Activated T-cell treated with anti-CD3 and anti-CD28 coated beads, Interleukin-2, amount 50 U/mL, for 72 hours (primary cell): ENCODE results near the gene EFTUD2. TPM values are rescaled to one million over a fixed set of nuclear protein-coding genes. Genes with fewer than 3 reads are reported as not detected.

Experiments
- ATAC-seq, 2 donors: fragments of 150-1000 bp; cut with Tn5 transposase; replicated peaks in 1 of 2; 2 replicates each; pipeline ENCODE4 v1.10.0; 2021; ENCODE audit warnings: moderate library complexity in 2 of 2, mild to moderate bottlenecking in 1 of 2
- DNase-seq, 2 donors: peaks; one replicate each; pipeline ENCODE4 v3.0.0; 2021 to 2022; ENCODE audit warnings: mixed read lengths in 1 of 2
- H3K27ac Mint-ChIP-seq: one replicate; pipeline ENCODE4 v1.8.0; 2022; ENCODE audit warnings: mild to moderate bottlenecking, moderate library complexity, mixed read lengths
- H3K27me3 Mint-ChIP-seq: one replicate; pipeline ENCODE4 v1.8.0; 2022; ENCODE audit warnings: low read depth, mixed read lengths
- H3K36me3 Mint-ChIP-seq, 2 donors: one replicate each; pipeline ENCODE4 v1.8.0; 2022; ENCODE audit warnings: mixed read lengths in 2 of 2, mild to moderate bottlenecking in 1 of 2; ENCODE audit not compliant: insufficient read depth in 2 of 2
- H3K4me1 Mint-ChIP-seq: one replicate; pipeline ENCODE4 v1.8.0; 2022; ENCODE audit warnings: low read depth, mixed read lengths
- H3K4me3 Mint-ChIP-seq, 2 donors: one replicate each; pipeline ENCODE4 v1.8.0; 2022; ENCODE audit warnings: mild to moderate bottlenecking in 2 of 2, mixed read lengths in 2 of 2, moderate library complexity in 2 of 2
- H3K9me3 Mint-ChIP-seq, 2 donors: one replicate each; pipeline ENCODE4 v1.8.0; 2022; ENCODE audit warnings: mixed read lengths in 2 of 2
- total RNA-seq, 2 donors: library from RNA; stranded (reverse); gene quantifications; one replicate each; pipeline ENCODE4 v1.2.3, GENCODE V29; 2022

Gene EFTUD2
- total RNA-seq, 2 donors from 2014 or later: 123 to 132 TPM

- H3K9me3 Mint-ChIP-seq: no peaks in the 10 kb centered on the region
- H3K4me1 Mint-ChIP-seq: no peaks in the 10 kb centered on the region
- ATAC-seq: no peak
- peak overlapping the region; percentile 5 to 28 for H3K4me3 Mint-ChIP-seq
- no peak overlapping the region for H3K27ac Mint-ChIP-seq
- DNase-seq: no peak
- no peaks in the 10 kb centered on the region for H3K36me3 Mint-ChIP-seq
- H3K27me3 Mint-ChIP-seq: peaks cover 24% of the 10 kb centered on the region
Measured at GRCh38 chr17:44912763-44913544, 13.7 kb upstream of the EFTUD2 start.

GRCh38 chr17:44911133-44912001 lies 12.1 kb upstream of the EFTUD2 start:
- no peaks in the 10 kb centered on the region for H3K36me3 Mint-ChIP-seq
- no peaks in the 10 kb centered on the region for H3K4me1 Mint-ChIP-seq
- DNase-seq (peak; percentile 58 to 76), ATAC-seq (peak; percentile 85)
- H3K4me3 Mint-ChIP-seq: peak overlapping the region; percentile 60 to 62
- no peaks in the 10 kb centered on the region for H3K9me3 Mint-ChIP-seq
- peaks cover 24% of the 10 kb centered on the region for H3K27me3 Mint-ChIP-seq
- H3K27ac Mint-ChIP-seq: no peak overlapping the region

- H3K36me3 Mint-ChIP-seq: no peaks in the 10 kb centered on the region
- DNase-seq (no peak), ATAC-seq (no peak)
- no peaks in the 10 kb centered on the region for H3K9me3 Mint-ChIP-seq
- H3K4me3 Mint-ChIP-seq: peak overlapping the region in 1 of 2 donors; percentile 60
- no peak overlapping the region for H3K27ac Mint-ChIP-seq
- H3K27me3 Mint-ChIP-seq: peaks cover 24% of the 10 kb centered on the region
- H3K4me1 Mint-ChIP-seq: no peaks in the 10 kb centered on the region
Measured at GRCh38 chr17:44910231-44911106, 11.2 kb upstream of the EFTUD2 start.

- Mint-ChIP-seq H3K4me3 (no peak overlapping the region), H3K27me3 (peaks cover 23% of the 10 kb centered on the region), H3K27ac (no peak overlapping the region), H3K36me3 (no peaks in the 10 kb centered on the region), H3K9me3 (no peaks in the 10 kb centered on the region), H3K4me1 (no peaks in the 10 kb centered on the region)
- no peak for ATAC-seq
- DNase-seq: no peak
Measured at GRCh38 chr17:44909681-44910144, 10.5 kb upstream of the EFTUD2 start.

- Mint-ChIP-seq H3K27me3 (peaks cover 16% of the 10 kb centered on the region), H3K4me1 (no peaks in the 10 kb centered on the region), H3K4me3 (no peak overlapping the region), H3K36me3 (no peaks in the 10 kb centered on the region), H3K9me3 (no peaks in the 10 kb centered on the region), H3K27ac (no peak overlapping the region)
- no peak for ATAC-seq
- DNase-seq: no peak
Measured at GRCh38 chr17:44908761-44909326, 9.6 kb upstream of the EFTUD2 start.

- DNase-seq (no peak), ATAC-seq (no peak)
- H3K9me3 Mint-ChIP-seq: no peaks in the 10 kb centered on the region
- H3K4me3 Mint-ChIP-seq: no peak overlapping the region
- no peak overlapping the region for H3K27ac Mint-ChIP-seq
- H3K27me3 Mint-ChIP-seq: peaks cover 8% of the 10 kb centered on the region
- H3K36me3 Mint-ChIP-seq: no peaks in the 10 kb centered on the region
- no peaks in the 10 kb centered on the region for H3K4me1 Mint-ChIP-seq
Measured at GRCh38 chr17:44907729-44908470, 8.7 kb upstream of the EFTUD2 start.

- H3K27me3 Mint-ChIP-seq: no peaks in the 10 kb centered on the region
- no peaks in the 10 kb centered on the region for H3K4me1 Mint-ChIP-seq
- H3K9me3 Mint-ChIP-seq: no peaks in the 10 kb centered on the region
- ATAC-seq (no peak), DNase-seq (no peak)
- no peak overlapping the region for H3K4me3 Mint-ChIP-seq
- H3K36me3 Mint-ChIP-seq: no peaks in the 10 kb centered on the region
- H3K27ac Mint-ChIP-seq: no peak overlapping the region
Measured at GRCh38 chr17:44906763-44907728, 7.8 kb upstream of the EFTUD2 start.

- H3K4me1 Mint-ChIP-seq: no peaks in the 10 kb centered on the region
- ATAC-seq: no peak
- DNase-seq: no peak
- H3K4me3 Mint-ChIP-seq: no peak overlapping the region
- H3K27me3 Mint-ChIP-seq: no peaks in the 10 kb centered on the region
- H3K9me3 Mint-ChIP-seq: no peaks in the 10 kb centered on the region
- no peak overlapping the region for H3K27ac Mint-ChIP-seq
- H3K36me3 Mint-ChIP-seq: no peaks in the 10 kb centered on the region
Measured at GRCh38 chr17:44906010-44906646, 6.9 kb upstream of the EFTUD2 start.

GRCh38 chr17:44905006-44906000 lies 6.1 kb upstream of the EFTUD2 start:
- Mint-ChIP-seq H3K4me3 (no peak overlapping the region), H3K4me1 (peaks cover 1% of the 10 kb centered on the region), H3K9me3 (no peaks in the 10 kb centered on the region), H3K27me3 (no peaks in the 10 kb centered on the region), H3K27ac (no peak overlapping the region), H3K36me3 (no peaks in the 10 kb centered on the region)
- ATAC-seq: no peak
- DNase-seq: no peak
